GM19467 (cell line): ENCODE data around the gene PSMF1.
A peak's percentile ranks its signal among the peaks of the same experiment; 100 is the strongest.
"Not testable (repeated sequence)": the region's sequence is repeated elsewhere in the genome, so short reads cannot be mapped to it uniquely, and the experiment has no call there.

ENCODE experiments used
- ATAC-seq: cut with Tn5 transposase; IDR thresholded peaks from one replicate; pipeline ENCODE4 v1.9.1; 2021; ENCODE audit warnings: mild to moderate bottlenecking, moderate library complexity; ENCODE audit not compliant: unreplicated experiment

PSMF1 gene

GRCh38 chr20:1212023-1212422 is 93.6 kb downstream of the PSMF1 start:
- ATAC-seq: no peak

DNA sequence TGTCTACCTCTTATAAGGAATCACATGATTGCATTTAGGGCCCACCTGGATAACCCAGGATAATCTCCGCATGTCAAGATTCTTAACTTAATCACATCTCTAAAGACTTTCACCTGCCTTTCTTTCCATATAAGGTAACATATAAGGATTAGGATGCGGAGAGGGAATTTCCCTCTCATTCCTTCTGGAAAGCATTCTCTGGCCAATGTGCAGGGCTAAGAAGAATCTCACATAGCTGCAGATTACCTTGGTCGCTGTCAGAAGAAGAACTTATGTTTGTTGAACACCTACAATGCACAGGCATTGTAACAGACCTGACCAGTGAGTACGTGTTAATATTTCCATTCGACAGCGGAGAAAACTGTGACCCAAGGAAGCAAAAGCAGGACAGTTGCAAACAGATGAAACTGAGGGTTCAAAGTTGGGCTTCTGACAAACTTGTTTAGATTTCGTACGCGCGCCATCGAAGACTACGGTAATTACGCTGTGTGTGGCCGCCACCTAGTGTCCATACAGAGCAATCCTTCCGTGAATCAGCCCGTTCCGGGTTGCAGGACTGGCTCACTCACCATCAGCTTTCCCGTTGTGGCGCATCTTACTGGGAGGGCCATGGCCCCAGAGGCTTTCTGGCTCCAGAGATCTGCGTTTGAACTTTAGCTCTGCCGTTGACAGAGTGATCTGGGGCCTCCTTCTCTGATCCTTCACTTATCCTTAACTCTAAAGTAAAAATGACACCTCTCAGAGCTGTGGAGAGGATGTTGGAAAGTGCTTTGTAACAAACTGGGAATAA is 94.4 kb downstream of the PSMF1 start:
- ATAC-seq: peak; percentile 88

DNA sequence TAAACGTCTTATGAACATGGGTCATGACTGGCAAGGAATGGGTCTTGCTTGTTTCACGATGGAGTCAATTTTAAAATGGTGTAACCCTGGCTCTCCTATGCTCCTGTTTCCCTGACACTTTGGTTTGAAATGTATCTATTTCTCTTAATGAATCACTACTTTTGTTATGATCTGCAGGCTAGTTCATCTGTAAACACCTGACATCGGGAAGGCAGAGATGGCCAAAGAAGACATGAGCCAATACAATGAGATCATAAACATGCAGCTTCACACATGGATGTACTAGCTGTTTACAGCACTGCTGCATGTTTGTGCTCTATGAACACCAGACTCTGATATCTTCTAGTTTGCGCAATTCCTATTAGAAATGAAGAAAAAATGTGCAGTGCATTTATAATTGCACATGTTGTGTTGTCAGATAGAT is 96.4 kb downstream of the PSMF1 start:
- ATAC-seq: no peak

DNA sequence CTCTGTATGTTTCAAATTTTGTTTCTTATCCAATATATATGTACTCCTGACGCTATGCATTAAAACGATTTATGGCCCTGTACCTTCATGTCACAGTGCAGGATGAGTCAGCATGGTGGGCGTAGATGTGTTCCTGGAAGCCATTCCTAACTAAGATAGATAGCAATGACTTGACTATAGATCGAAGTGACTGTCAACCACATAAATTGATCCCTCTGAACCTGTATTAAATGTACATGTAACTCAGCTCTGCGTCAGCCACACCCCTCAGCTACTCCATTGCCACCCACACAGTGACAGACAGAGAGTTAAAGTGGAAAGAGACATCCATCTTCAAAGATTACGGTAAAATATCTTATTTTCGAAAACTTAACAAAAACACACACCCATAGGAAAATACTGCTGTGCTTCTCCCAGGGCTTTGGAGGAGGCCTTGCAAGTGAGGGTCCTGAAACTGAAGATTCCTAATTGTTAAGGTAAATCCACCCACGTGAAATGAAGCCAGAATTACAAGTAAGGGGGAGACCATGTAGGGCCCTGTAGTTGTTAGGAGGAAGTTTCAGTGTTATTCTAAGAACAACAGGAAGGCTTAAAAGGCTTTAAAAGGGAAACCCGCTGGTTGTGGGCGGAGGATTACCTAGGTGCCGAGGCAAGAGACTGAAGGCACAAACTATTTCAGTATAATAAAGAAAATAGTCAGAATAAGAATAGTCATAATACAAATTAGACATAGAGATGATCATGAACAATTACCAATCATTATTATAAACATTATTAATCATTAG is 97.2 kb downstream of the PSMF1 start:
- no peak for ATAC-seq

GRCh38 chr20:1216527-1217427 is 98.4 kb downstream of the PSMF1 start:
- not testable (repeated sequence) for ATAC-seq
